Measurements from ENCODE around the gene POTEE.
"Not testable (repeated sequence)": the region's sequence is repeated elsewhere in the genome, so short reads cannot be mapped to it uniquely, and the experiment has no call there.

DNA sequence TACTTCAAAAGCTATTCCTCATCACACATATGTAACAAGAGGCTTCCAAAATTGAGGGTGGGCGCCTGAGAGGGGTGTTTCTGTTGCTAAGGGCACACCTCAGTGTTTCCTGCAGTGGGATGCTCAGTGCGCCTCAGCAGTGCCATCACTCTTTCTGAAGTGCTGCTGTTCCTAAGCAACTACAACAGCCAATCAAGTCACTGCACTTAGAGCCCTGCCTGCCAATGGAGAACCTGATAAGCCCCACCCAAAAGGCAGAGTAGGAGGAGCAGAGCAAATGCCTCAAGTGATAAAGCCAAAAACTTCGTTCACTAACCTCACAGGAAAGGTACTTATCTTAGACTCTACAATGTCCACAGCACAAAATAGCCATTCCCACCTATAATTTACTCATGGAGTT lies 15.9 kb upstream of the POTEE start:
- TF ChIP-seq, protein P1, sequence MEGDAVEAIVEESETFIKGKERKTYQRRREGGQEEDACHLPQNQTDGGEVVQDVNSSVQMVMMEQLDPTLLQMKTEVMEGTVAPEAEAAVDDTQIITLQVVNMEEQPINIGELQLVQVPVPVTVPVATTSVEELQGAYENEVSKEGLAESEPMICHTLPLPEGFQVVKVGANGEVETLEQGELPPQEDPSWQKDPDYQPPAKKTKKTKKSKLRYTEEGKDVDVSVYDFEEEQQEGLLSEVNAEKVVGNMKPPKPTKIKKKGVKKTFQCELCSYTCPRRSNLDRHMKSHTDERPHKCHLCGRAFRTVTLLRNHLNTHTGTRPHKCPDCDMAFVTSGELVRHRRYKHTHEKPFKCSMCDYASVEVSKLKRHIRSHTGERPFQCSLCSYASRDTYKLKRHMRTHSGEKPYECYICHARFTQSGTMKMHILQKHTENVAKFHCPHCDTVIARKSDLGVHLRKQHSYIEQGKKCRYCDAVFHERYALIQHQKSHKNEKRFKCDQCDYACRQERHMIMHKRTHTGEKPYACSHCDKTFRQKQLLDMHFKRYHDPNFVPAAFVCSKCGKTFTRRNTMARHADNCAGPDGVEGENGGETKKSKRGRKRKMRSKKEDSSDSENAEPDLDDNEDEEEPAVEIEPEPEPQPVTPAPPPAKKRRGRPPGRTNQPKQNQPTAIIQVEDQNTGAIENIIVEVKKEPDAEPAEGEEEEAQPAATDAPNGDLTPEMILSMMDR (conservative IDR thresholded peaks at IDR 0.05; ENCODE audit: low read depth, low read length) = not testable (repeated sequence)
- TF ChIP-seq EZH2 (IDR thresholded peaks at IDR 0.05; ENCODE audit: low read length, unreplicated experiment); EZH2phosphoT487 (IDR thresholded peaks at IDR 0.05; ENCODE audit: borderline replicate concordance, low read length): not testable (repeated sequence)
